ENCODE data around the gene NDRG4.

NDRG4 gene

GRCh38 chr16:58499615-58500351 is at the start of gene NDRG4:
Gene NDRG4, plus strand, starts transcription at chr16:58500143. Its CDS starts 106 bp downstream, at chr16:58500249.
- peak; percentile 39 for FAIRE-seq

GRCh38 chr16:58450590-58450989 is 49.4 kb upstream of the NDRG4 start:
- no peak for FAIRE-seq

- FAIRE-seq, result no peak
These were observed 48.7 kb upstream of the NDRG4 start for GRCh38 chr16:58451265-58451689.

GRCh38 chr16:58451945-58452401 is 48.0 kb upstream of the NDRG4 start:
- no peak for FAIRE-seq

GRCh38 chr16:58452640-58453039 is 47.3 kb upstream of the NDRG4 start:
- no peak for FAIRE-seq

- FAIRE-seq, result no peak
These were observed 45.8 kb upstream of the NDRG4 start for GRCh38 chr16:58454178-58454577.

- no peak for FAIRE-seq
These were observed 45.1 kb upstream of the NDRG4 start for GRCh38 chr16:58454856-58455255.

- no peak for FAIRE-seq
These were observed 44.2 kb upstream of the NDRG4 start for GRCh38 chr16:58455750-58456149.

GRCh38 chr16:58456193-58456592 is 43.8 kb upstream of the NDRG4 start:
- no peak for FAIRE-seq

- FAIRE-seq, result no peak
These were observed 41.2 kb upstream of the NDRG4 start for GRCh38 chr16:58458606-58459343.

GRCh38 chr16:58459344-58460218 is 40.4 kb upstream of the NDRG4 start:
- no peak for FAIRE-seq

- no peak for FAIRE-seq
These were observed 39.7 kb upstream of the NDRG4 start for GRCh38 chr16:58460219-58460610.

- no peak for FAIRE-seq
These were observed 38.9 kb upstream of the NDRG4 start for GRCh38 chr16:58461056-58461455.

- no peak for FAIRE-seq
These were observed 38.3 kb upstream of the NDRG4 start for GRCh38 chr16:58461640-58462039.

GRCh38 chr16:58462089-58462488 is 37.9 kb upstream of the NDRG4 start:
- FAIRE-seq, result no peak

GRCh38 chr16:58462499-58462996 is 37.4 kb upstream of the NDRG4 start:
- no peak for FAIRE-seq

GRCh38 chr16:58462997-58463941 is 36.7 kb upstream of the NDRG4 start:
- FAIRE-seq, result no peak

GRCh38 chr16:58464047-58464915 is 35.7 kb upstream of the NDRG4 start:
- FAIRE-seq, result no peak

GRCh38 chr16:58464916-58465731 is 34.8 kb upstream of the NDRG4 start:
- FAIRE-seq, result no peak

- no peak for FAIRE-seq
These were observed 34.1 kb upstream of the NDRG4 start for GRCh38 chr16:58465817-58466216.
